Right renal cortex interstitium (tissue), 3 donors: ENCODE measurements around the gene PREX1. TPM values are rescaled to one million over a fixed set of nuclear protein-coding genes. Genes with fewer than 3 reads are reported as not detected.

Source experiments
- DNase-seq, 3 donors: peaks; one replicate each; pipeline ENCODE4 v3.0.0-alpha.2; 2013; ENCODE audit warnings: low read depth in 3 of 3, low spot score in 2 of 3
- polyA plus RNA-seq, 3 donors: library from polyadenylated mRNA; unstranded; fragments of 120-200 nt; gene quantifications; one replicate each; pipeline ENCODE4 v1.2.1, GENCODE V29; 2013; ENCODE audit not compliant: insufficient read length in 3 of 3

Gene PREX1
- polyA plus RNA-seq, 3 donors = 12.8 to 15.3 (median 13.9) TPM

GRCh38 chr20:48738399-48739304, 89.1 kb downstream of the PREX1 start:
- DNase-seq = peak in 1 of 3 donors; percentile 23

- DNase-seq = no peak
Observed at GRCh38 chr20:48738094-48738398, 89.8 kb downstream of the PREX1 start.

GRCh38 chr20:48737434-48738093, 90.2 kb downstream of the PREX1 start:
- DNase-seq = no peak

- no peak for DNase-seq
Observed at GRCh38 chr20:48736636-48737035, 91.2 kb downstream of the PREX1 start.

GRCh38 chr20:48736231-48736630, 91.6 kb downstream of the PREX1 start:
- DNase-seq = no peak

GRCh38 chr20:48735112-48735511, 92.7 kb downstream of the PREX1 start:
- DNase-seq = no peak

- no peak for DNase-seq
Observed at GRCh38 chr20:48734104-48734749, 93.6 kb downstream of the PREX1 start.

GRCh38 chr20:48733296-48733790, 94.5 kb downstream of the PREX1 start:
- no peak for DNase-seq

- no peak for DNase-seq
Observed at GRCh38 chr20:48732081-48732829, 95.5 kb downstream of the PREX1 start.

GRCh38 chr20:48731536-48731935, 96.3 kb downstream of the PREX1 start:
- DNase-seq = no peak

- DNase-seq = no peak
Observed at GRCh38 chr20:48730977-48731376, 96.8 kb downstream of the PREX1 start.

GRCh38 chr20:48729538-48729937, 98.3 kb downstream of the PREX1 start:
- no peak for DNase-seq

GRCh38 chr20:48728042-48728825, 99.6 kb downstream of the PREX1 start:
- DNase-seq = no peak

- no peak for DNase-seq
Observed at GRCh38 chr20:48727226-48727625, 100.6 kb downstream of the PREX1 start.

GRCh38 chr20:48725555-48725991, 102.2 kb downstream of the PREX1 start:
- DNase-seq = no peak

- DNase-seq = no peak
Observed at GRCh38 chr20:48724891-48725554, 102.8 kb downstream of the PREX1 start.

GRCh38 chr20:48724382-48724781, 103.4 kb downstream of the PREX1 start:
- no peak for DNase-seq

GRCh38 chr20:48723308-48724264, 104.2 kb downstream of the PREX1 start:
- DNase-seq = no peak
